ENCODE results near the gene LMX1A.

Gene LMX1A

DNA sequence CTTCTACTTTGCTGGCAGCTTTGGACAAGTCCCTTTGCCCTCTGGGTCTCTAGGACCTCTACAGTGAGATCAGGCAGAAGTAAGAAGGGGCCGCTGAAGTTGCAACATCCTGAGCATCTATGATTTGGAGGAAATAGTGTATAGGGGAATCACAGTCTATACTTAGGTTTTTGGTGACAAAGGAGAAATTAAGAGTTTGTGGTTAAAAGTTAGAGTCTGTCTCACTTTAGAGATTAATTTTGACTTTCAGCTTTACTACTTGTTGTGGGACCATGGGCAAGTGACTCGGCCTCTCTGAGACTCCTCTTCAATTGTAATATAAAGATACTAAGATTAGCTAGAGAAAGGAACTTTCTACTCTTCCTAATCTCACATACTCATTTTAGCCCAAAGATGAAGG, 33.1 kb upstream of the LMX1A start (continued):
- TF ChIP-seq ZNF223 (tag by site-specific recombination; IDR thresholded peaks at IDR 0.05) (no peak), FEZF1 (tag by site-specific recombination; IDR thresholded peaks at IDR 0.05) (no peak), ZNF416 (tag by site-specific recombination; IDR thresholded peaks at IDR 0.05) (no peak), EGR2 (tag by site-specific recombination; IDR thresholded peaks at IDR 0.05; ENCODE audit: low read depth) (no peak)
- TF ChIP-seq, protein P1, sequence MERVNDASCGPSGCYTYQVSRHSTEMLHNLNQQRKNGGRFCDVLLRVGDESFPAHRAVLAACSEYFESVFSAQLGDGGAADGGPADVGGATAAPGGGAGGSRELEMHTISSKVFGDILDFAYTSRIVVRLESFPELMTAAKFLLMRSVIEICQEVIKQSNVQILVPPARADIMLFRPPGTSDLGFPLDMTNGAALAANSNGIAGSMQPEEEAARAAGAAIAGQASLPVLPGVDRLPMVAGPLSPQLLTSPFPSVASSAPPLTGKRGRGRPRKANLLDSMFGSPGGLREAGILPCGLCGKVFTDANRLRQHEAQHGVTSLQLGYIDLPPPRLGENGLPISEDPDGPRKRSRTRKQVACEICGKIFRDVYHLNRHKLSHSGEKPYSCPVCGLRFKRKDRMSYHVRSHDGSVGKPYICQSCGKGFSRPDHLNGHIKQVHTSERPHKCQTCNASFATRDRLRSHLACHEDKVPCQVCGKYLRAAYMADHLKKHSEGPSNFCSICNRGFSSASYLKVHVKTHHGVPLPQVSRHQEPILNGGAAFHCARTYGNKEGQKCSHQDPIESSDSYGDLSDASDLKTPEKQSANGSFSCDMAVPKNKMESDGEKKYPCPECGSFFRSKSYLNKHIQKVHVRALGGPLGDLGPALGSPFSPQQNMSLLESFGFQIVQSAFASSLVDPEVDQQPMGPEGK (tag by site-specific recombination; IDR thresholded peaks at IDR 0.05): no peak

- POLR2A ChIA-PET: no interaction called here
- Histone ChIP-seq H3K36me3 (ENCODE audit: control insufficient read depth in 2 of 2, insufficient read depth in 1 of 2, low read length in 2 of 2) (no peaks in the 10 kb centered on the region), H3K27ac (ENCODE audit: extremely low read depth, low read depth, low read length) (no peak overlapping the region), H3K4me1 (ENCODE audit: control insufficient read depth, insufficient read depth, low read length) (no peaks in the 10 kb centered on the region), H3K4me3 (ENCODE audit: low read depth, low read length) (no peak overlapping the region), H3K9me3 (ENCODE audit: control insufficient read depth, insufficient read depth, low read depth, low read length) (no peaks in the 10 kb centered on the region)
- TF ChIP-seq ZNF423 (tag by site-specific recombination; IDR thresholded peaks at IDR 0.05) (no peak), ZNF274 (IDR thresholded peaks at IDR 0.05; ENCODE audit: low read length) (no peak), ZNF274 (tag by site-specific recombination; IDR thresholded peaks at IDR 0.05; ENCODE audit: borderline replicate concordance) (no peak), ZNF660 (tag by site-specific recombination; IDR thresholded peaks at IDR 0.05) (no peak), ZNF354C (tag by site-specific recombination; IDR thresholded peaks at IDR 0.05; ENCODE audit: borderline replicate concordance, low read depth) (no peak), ZNF791 (tag by site-specific recombination; IDR thresholded peaks at IDR 0.05) (no peak), OVOL3 (tag by site-specific recombination; IDR thresholded peaks at IDR 0.05) (no peak), PRDM4 (tag by site-specific recombination; IDR thresholded peaks at IDR 0.05) (no peak), ZBTB20 (tag by site-specific recombination; IDR thresholded peaks at IDR 0.05) (no peak), ZXDB (tag by site-specific recombination; IDR thresholded peaks at IDR 0.05) (no peak), ZNF561 (tag by site-specific recombination; IDR thresholded peaks at IDR 0.05; ENCODE audit: borderline replicate concordance) (no peak), SCRT1 (tag by site-specific recombination; IDR thresholded peaks at IDR 0.05; ENCODE audit: borderline replicate concordance) (no peak), ZNF777 (tag by site-specific recombination; IDR thresholded peaks at IDR 0.05; ENCODE audit: borderline replicate concordance) (no peak)
- TF ChIP-seq, protein P2, sequence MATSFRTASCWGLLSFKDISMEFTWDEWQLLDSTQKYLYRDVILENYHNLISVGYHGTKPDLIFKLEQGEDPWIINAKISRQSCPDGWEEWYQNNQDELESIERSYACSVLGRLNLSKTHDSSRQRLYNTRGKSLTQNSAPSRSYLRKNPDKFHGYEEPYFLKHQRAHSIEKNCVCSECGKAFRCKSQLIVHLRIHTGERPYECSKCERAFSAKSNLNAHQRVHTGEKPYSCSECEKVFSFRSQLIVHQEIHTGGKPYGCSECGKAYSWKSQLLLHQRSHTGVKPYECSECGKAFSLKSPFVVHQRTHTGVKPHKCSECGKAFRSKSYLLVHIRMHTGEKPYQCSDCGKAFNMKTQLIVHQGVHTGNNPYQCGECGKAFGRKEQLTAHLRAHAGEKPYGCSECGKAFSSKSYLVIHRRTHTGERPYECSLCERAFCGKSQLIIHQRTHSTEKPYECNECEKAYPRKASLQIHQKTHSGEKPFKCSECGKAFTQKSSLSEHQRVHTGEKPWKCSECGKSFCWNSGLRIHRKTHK (tag by site-specific recombination; IDR thresholded peaks at IDR 0.05): no peak
- CTCF ChIA-PET: interaction anchor here (0.6 to 4.1 kb wide), 5 partner anchors 17 to 1775 kb away, joined by 3 to 22 read pairs (median 4); no protein-coding TSS in a partner anchor
Measured at GRCh38 chr1:165387961-165388360, 31.4 kb upstream of the LMX1A start.

- Histone ChIP-seq H3K4me1 (ENCODE audit: control insufficient read depth, insufficient read depth, low read length) (no peaks in the 10 kb centered on the region), H3K27ac (ENCODE audit: extremely low read depth, low read depth, low read length) (no peak overlapping the region), H3K4me3 (ENCODE audit: low read depth, low read length) (no peak overlapping the region), H3K36me3 (ENCODE audit: control insufficient read depth in 2 of 2, insufficient read depth in 1 of 2, low read length in 2 of 2) (no peaks in the 10 kb centered on the region), H3K9me3 (ENCODE audit: control insufficient read depth, insufficient read depth, low read depth, low read length) (no peaks in the 10 kb centered on the region)
- CTCF ChIA-PET: interaction anchor here (0.7 to 4.1 kb wide), 4 partner anchors 16 to 1774 kb away, joined by 3 to 22 read pairs (median 5); no protein-coding TSS in a partner anchor
- POLR2A ChIA-PET: no interaction called here
- no peak for TF ChIP-seq ZNF184 (tag by site-specific recombination; IDR thresholded peaks at IDR 0.05)
- TF ChIP-seq BCL11A (tag by site-specific recombination; IDR thresholded peaks at IDR 0.05; ENCODE audit: low read depth): no peak
- no peak for TF ChIP-seq REPIN1 (tag by site-specific recombination; IDR thresholded peaks at IDR 0.05; ENCODE audit: low read depth)
- no peak for TF ChIP-seq ZNF747 (tag by site-specific recombination; IDR thresholded peaks at IDR 0.05)
- no peak for TF ChIP-seq ZNF2 (tag by site-specific recombination; IDR thresholded peaks at IDR 0.05)
- no peak for TF ChIP-seq ZNF645 (tag by site-specific recombination; IDR thresholded peaks at IDR 0.05)
- no peak for TF ChIP-seq OVOL3 (tag by site-specific recombination; IDR thresholded peaks at IDR 0.05)
- no peak for TF ChIP-seq ZNF394 (tag by site-specific recombination; IDR thresholded peaks at IDR 0.05; ENCODE audit: borderline replicate concordance)
- TF ChIP-seq, protein P3, sequence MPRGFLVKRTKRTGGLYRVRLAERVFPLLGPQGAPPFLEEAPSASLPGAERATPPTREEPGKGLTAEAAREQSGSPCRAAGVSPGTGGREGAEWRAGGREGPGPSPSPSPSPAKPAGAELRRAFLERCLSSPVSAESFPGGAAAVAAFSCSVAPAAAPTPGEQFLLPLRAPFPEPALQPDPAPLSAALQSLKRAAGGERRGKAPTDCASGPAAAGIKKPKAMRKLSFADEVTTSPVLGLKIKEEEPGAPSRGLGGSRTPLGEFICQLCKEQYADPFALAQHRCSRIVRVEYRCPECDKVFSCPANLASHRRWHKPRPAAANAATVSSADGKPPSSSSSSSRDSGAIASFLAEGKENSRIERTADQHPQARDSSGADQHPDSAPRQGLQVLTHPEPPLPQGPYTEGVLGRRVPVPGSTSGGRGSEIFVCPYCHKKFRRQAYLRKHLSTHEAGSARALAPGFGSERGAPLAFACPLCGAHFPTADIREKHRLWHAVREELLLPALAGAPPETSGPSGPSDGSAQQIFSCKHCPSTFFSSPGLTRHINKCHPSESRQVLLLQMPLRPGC (tag by site-specific recombination; IDR thresholded peaks at IDR 0.05): no peak
Measured at GRCh38 chr1:165387505-165387904, 31.0 kb upstream of the LMX1A start.

Data from HEK293 (cell line).